H9 (cell line): ENCODE data around the gene SLAMF6. TPM values are rescaled to one million over a fixed set of nuclear protein-coding genes. Genes with fewer than 3 reads are reported as not detected.

Experiments
- DNase-seq: peaks from one replicate; pipeline ENCODE4 v3.0.0-alpha.2; 2017
- H2AFZ ChIP-seq: one replicate; pipeline ENCODE4 v1.6.1; 2013; ENCODE audit warnings: mild to moderate bottlenecking, low read length, control low read depth, moderate library complexity
- H2AK5ac ChIP-seq: 2 replicates; pipeline ENCODE4 v1.6.1; 2013; ENCODE audit warnings: low read length, control low read depth, mixed read lengths; ENCODE audit not compliant: insufficient read length
- H2BK120ac ChIP-seq: one replicate; pipeline ENCODE4 v1.6.1; 2013; ENCODE audit warnings: low read depth, mild to moderate bottlenecking, low read length, control low read depth, inconsistent platforms; ENCODE audit not compliant: poor library complexity, severe bottlenecking
- H2BK12ac ChIP-seq: 2 replicates; pipeline ENCODE4 v1.6.1; 2013; ENCODE audit warnings: low read length, control low read depth, mixed read lengths, low read depth; ENCODE audit not compliant: insufficient read length
- H2BK15ac ChIP-seq: 2 replicates; pipeline ENCODE4 v1.6.1; 2013; ENCODE audit warnings: low read depth, low read length, control low read depth
- H2BK20ac ChIP-seq: one replicate; pipeline ENCODE4 v1.6.1; 2013; ENCODE audit warnings: low read depth, mild to moderate bottlenecking, low read length, control low read depth, inconsistent platforms; ENCODE audit not compliant: poor library complexity, severe bottlenecking
- H2BK5ac ChIP-seq: 2 replicates; pipeline ENCODE4 v1.6.1; 2013; ENCODE audit warnings: low read length, control low read depth, mixed read lengths; ENCODE audit not compliant: insufficient read length
- H3K14ac ChIP-seq: 2 replicates; pipeline ENCODE4 v1.6.1; 2013; ENCODE audit warnings: low read length, control low read depth; ENCODE audit not compliant: insufficient read depth
- H3K18ac ChIP-seq: 2 replicates; pipeline ENCODE4 v1.6.1; 2013; ENCODE audit warnings: low read depth, mild to moderate bottlenecking, mixed read lengths, low read length, control low read depth; ENCODE audit not compliant: insufficient read length
- H3K23ac ChIP-seq: 2 replicates; pipeline ENCODE4 v1.6.1; 2013; ENCODE audit warnings: low read length, control low read depth, mixed read lengths, low read depth; ENCODE audit not compliant: insufficient read length
- H3K23me2 ChIP-seq: 2 replicates; pipeline ENCODE4 v1.6.1; 2013; ENCODE audit warnings: low read depth, mild to moderate bottlenecking, mixed read lengths, low read length, control low read depth; ENCODE audit not compliant: insufficient read length, poor library complexity, severe bottlenecking
- H3K27ac ChIP-seq: 2 replicates; pipeline ENCODE4 v1.5.1; 2013; ENCODE audit warnings: low read length, control low read depth, mixed read lengths, low read depth; ENCODE audit not compliant: insufficient read length
- H3K27me3 ChIP-seq: 2 replicates; pipeline ENCODE4 v1.6.1; 2013; ENCODE audit warnings: low read length, control low read depth, inconsistent platforms; ENCODE audit not compliant: insufficient read depth
- H3K4ac ChIP-seq: 2 replicates; pipeline ENCODE4 v1.6.1; 2013; ENCODE audit warnings: low read depth, mild to moderate bottlenecking, control low read depth, inconsistent platforms, low read length, moderate library complexity
- H3K4me1 ChIP-seq: 2 replicates; pipeline ENCODE4 v1.6.1; 2013; ENCODE audit warnings: low read length, control low read depth, inconsistent platforms; ENCODE audit not compliant: insufficient read depth
- H3K4me2 ChIP-seq: 2 replicates; pipeline ENCODE4 v1.6.1; 2013; ENCODE audit warnings: low read length, control low read depth, mixed read lengths; ENCODE audit not compliant: insufficient read length, insufficient read depth
- H3K56ac ChIP-seq: 2 replicates; pipeline ENCODE4 v1.6.1; 2013; ENCODE audit warnings: low read depth, mild to moderate bottlenecking, mixed read lengths, low read length, control low read depth; ENCODE audit not compliant: insufficient read length
- H3K79me1 ChIP-seq: 2 replicates; pipeline ENCODE4 v1.6.1; 2013; ENCODE audit warnings: low read depth, mild to moderate bottlenecking, moderate library complexity, low read length, control low read depth, inconsistent platforms; ENCODE audit not compliant: insufficient read depth, poor library complexity, severe bottlenecking
- H3K79me2 ChIP-seq: 2 replicates; pipeline ENCODE4 v1.6.1; 2013; ENCODE audit warnings: low read length, control low read depth, inconsistent platforms; ENCODE audit not compliant: insufficient read depth
- H3K9ac ChIP-seq: 2 replicates; pipeline ENCODE4 v1.6.1; 2013; ENCODE audit warnings: low read length, control low read depth, mixed read lengths; ENCODE audit not compliant: insufficient read length; ENCODE audit errors: extremely low read depth
- H3K9me3 ChIP-seq: one replicate; pipeline ENCODE4 v1.6.1; 2013; ENCODE audit warnings: low read depth, low read length, inconsistent platforms; ENCODE audit not compliant: control insufficient read depth
- H3T11ph ChIP-seq: one replicate; pipeline ENCODE4 v1.6.1; 2013; ENCODE audit warnings: mild to moderate bottlenecking, low read length, control low read depth, inconsistent platforms
- H4K20me1 ChIP-seq: one replicate; pipeline ENCODE4 v1.6.1; 2013; ENCODE audit not compliant: control insufficient read depth, insufficient read length, insufficient read depth
- H4K5ac ChIP-seq: 2 replicates; pipeline ENCODE4 v1.6.1; 2013; ENCODE audit warnings: low read depth, mild to moderate bottlenecking, mixed read lengths, low read length, control low read depth; ENCODE audit not compliant: insufficient read length
- H4K8ac ChIP-seq: replicated peaks from 2 replicates; pipeline ENCODE4 v1.6.1; 2013; ENCODE audit warnings: low read length, control low read depth, mixed read lengths, low read depth; ENCODE audit not compliant: insufficient read length
- H4K91ac ChIP-seq: 2 replicates; pipeline ENCODE4 v1.6.1; 2013; ENCODE audit warnings: low read depth, mild to moderate bottlenecking, moderate library complexity, mixed read lengths, low read length, control low read depth; ENCODE audit not compliant: insufficient read length
- H3K27ac Mint-ChIP-seq, 3 experiments: 2 replicates in 2 of 3; 3 replicates in 1 of 3; pipeline ENCODE4 v1.8.0; 2020 to 2021; ENCODE audit warnings: mixed read lengths in 3 of 3, mild to moderate bottlenecking in 1 of 3, moderate library complexity in 1 of 3
- H3K27me3 Mint-ChIP-seq: 2 replicates; pipeline ENCODE4 v1.8.0; 2021; ENCODE audit warnings: low read depth, mild to moderate bottlenecking, moderate library complexity, mixed read lengths
- H3K36me3 Mint-ChIP-seq, 3 experiments: 2 replicates in 2 of 3; 3 replicates in 1 of 3; pipeline ENCODE4 v1.8.0; 2020 to 2021; ENCODE audit warnings: low read depth in 3 of 3, mixed read lengths in 3 of 3; ENCODE audit not compliant: insufficient read depth in 1 of 3
- H3K4me1 Mint-ChIP-seq, 2 experiments: 2 replicates each; pipeline ENCODE4 v1.8.0; 2020; ENCODE audit warnings: mixed read lengths in 2 of 2
- H3K4me3 Mint-ChIP-seq, 2 experiments: 2 replicates in 1 of 2; 3 replicates in 1 of 2; pipeline ENCODE4 v1.8.0; 2020 to 2021; ENCODE audit warnings: mild to moderate bottlenecking in 2 of 2, mixed read lengths in 2 of 2, moderate library complexity in 1 of 2
- H3K9me3 Mint-ChIP-seq, 2 experiments: 2 replicates in 1 of 2; 3 replicates in 1 of 2; pipeline ENCODE4 v1.8.0; 2020; ENCODE audit warnings: mild to moderate bottlenecking in 2 of 2, mixed read lengths in 2 of 2, moderate library complexity in 1 of 2
- WGBS: extraction: QIAGEN DNeasy Blood & Tissue Kit; methylation state at CpG from one replicate; pipeline ENCODE4 v1.1.7; 2013; ENCODE audit warnings: missing lambda C conversion rate, low lambda C conversion rate, mixed read lengths; ENCODE audit not compliant: insufficient read length; ENCODE audit errors: extremely low coverage; 5-methylcytosine and 5-hydroxymethylcytosine counted together
- total RNA-seq: library from RNA; stranded (reverse); gene quantifications from 2 replicates; pipeline ENCODE4 v1.2.1, GENCODE V29; 2021
- TF ChIP-seq, protein P1 (sequence below): fragments of 200-600 bp; sonication (generic); conservative IDR thresholded peaks from 3 replicates; pipeline ENCODE4 v1.8.0; 2021; ENCODE audit warnings: antibody characterized with exemption, mild to moderate bottlenecking

SLAMF6 gene
- total RNA-seq, 1 experiment from 2014 or later: not detected

- Histone ChIP-seq H4K20me1 (no peaks in the 10 kb centered on the region), H4K5ac (no peak overlapping the region), H3K4me1 (no peaks in the 10 kb centered on the region), H3K4ac (no peak overlapping the region), H2AFZ (no peak overlapping the region), H3K14ac (no peak overlapping the region), H2BK5ac (no peak overlapping the region), H3K23ac (no peak overlapping the region), H3T11ph (no peak overlapping the region), H4K91ac (no peak overlapping the region), H3K9ac (no peak overlapping the region), H3K27ac (no peak overlapping the region), H2BK15ac (no peak overlapping the region), H3K27me3 (no peaks in the 10 kb centered on the region), H2BK120ac (no peak overlapping the region), H2BK12ac (no peak overlapping the region), H3K9me3 (no peaks in the 10 kb centered on the region), H2AK5ac (no peak overlapping the region), H3K4me2 (no peak overlapping the region), H3K18ac (no peak overlapping the region), H3K79me2 (no peaks in the 10 kb centered on the region), H3K79me1 (no peaks in the 10 kb centered on the region), H3K23me2 (no peaks in the 10 kb centered on the region), H3K56ac (no peak overlapping the region), H4K8ac (no peak overlapping the region), H2BK20ac (no peak overlapping the region)
- Mint-ChIP-seq H3K27ac (no peak overlapping the region; a peak in 1 of 7 replicates), H3K27me3 (peaks cover 1% of the 10 kb centered on the region; the same call in 1 of the 2 replicates), H3K4me1 (no peaks in the 10 kb centered on the region), H3K36me3 (no peaks in the 10 kb centered on the region), H3K9me3 (no peaks in the 10 kb centered on the region), H3K4me3 (no peak overlapping the region)
- no CpG with 5 or more reads among the region's 1 CpG for WGBS
- DNase-seq: no peak
- TF ChIP-seq, protein P1, sequence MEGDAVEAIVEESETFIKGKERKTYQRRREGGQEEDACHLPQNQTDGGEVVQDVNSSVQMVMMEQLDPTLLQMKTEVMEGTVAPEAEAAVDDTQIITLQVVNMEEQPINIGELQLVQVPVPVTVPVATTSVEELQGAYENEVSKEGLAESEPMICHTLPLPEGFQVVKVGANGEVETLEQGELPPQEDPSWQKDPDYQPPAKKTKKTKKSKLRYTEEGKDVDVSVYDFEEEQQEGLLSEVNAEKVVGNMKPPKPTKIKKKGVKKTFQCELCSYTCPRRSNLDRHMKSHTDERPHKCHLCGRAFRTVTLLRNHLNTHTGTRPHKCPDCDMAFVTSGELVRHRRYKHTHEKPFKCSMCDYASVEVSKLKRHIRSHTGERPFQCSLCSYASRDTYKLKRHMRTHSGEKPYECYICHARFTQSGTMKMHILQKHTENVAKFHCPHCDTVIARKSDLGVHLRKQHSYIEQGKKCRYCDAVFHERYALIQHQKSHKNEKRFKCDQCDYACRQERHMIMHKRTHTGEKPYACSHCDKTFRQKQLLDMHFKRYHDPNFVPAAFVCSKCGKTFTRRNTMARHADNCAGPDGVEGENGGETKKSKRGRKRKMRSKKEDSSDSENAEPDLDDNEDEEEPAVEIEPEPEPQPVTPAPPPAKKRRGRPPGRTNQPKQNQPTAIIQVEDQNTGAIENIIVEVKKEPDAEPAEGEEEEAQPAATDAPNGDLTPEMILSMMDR: no peak
These were observed 18.7 kb upstream of the SLAMF6 start for GRCh38 chr1:160541622-160542302.
